GM12878 (cell line): ENCODE measurements around the gene CEP83. TPM values are rescaled to one million over a fixed set of nuclear protein-coding genes. Genes with fewer than 3 reads are reported as not detected.

ENCODE experiments used
- CHD2 ChIP-seq: IDR thresholded peaks from 2 replicates; pipeline ENCODE4 v1.6.1; 2011; ENCODE audit warnings: low read depth, low read length, improper control_type of control experiment, borderline replicate concordance
- MLLT1 ChIP-seq: fragments of 450-650 bp; IDR thresholded peaks from 2 replicates; pipeline ENCODE4 v1.6.1; 2016; ENCODE audit warnings: mild to moderate bottlenecking
- MYC ChIP-seq: IDR thresholded peaks from 2 replicates; pipeline ENCODE4 v1.6.1; 2011; ENCODE audit warnings: mild to moderate bottlenecking, low read length, moderate library complexity, inconsistent platforms; ENCODE audit not compliant: insufficient read depth, insufficient replicate concordance, insufficient read length, severe bottlenecking
- NR2C2 ChIP-seq: IDR thresholded peaks from 2 replicates; pipeline ENCODE4 v1.6.1; 2011; ENCODE audit warnings: borderline replicate concordance, low read depth; ENCODE audit not compliant: control insufficient read depth, insufficient read length
- REST ChIP-seq: IDR thresholded peaks from 2 replicates; pipeline ENCODE4 v1.6.1; 2012; ENCODE audit warnings: mild to moderate bottlenecking, low read depth, low read length
- SMAD1 ChIP-seq: fragments of 450-650 bp; IDR thresholded peaks from 2 replicates; pipeline ENCODE4 v1.6.1; 2018; ENCODE audit warnings: mild to moderate bottlenecking, low read depth; ENCODE audit not compliant: partially characterized antibody
- polyA plus RNA-seq, 11 experiments: library from polyadenylated mRNA; depleted of rRNA in 4 of 11; unstranded in 6 of 11; stranded (reverse) in 5 of 11; fragments of >200 nt; fragmentation: Nextera tagmentation in 4 of 11; fragmentation: Illumina TruSeq in 1 of 11; extraction: Ambion mirVana in 4 of 11; extraction: Trizol in 1 of 11; gene quantifications; 1 replicate in 1 of 11; 2 replicates in 10 of 11; pipeline versions ENCODE4 v1.2.1 to v1.2.3, GENCODE V29; 2011 to 2016; ENCODE audit warnings: inconsistent platforms in 2 of 11, missing spikeins in 2 of 11, low read depth in 1 of 11
- total RNA-seq, 4 experiments: library from RNA; depleted of rRNA in 3 of 4; stranded (reverse); fragments of >200 nt in 3 of 4; fragmentation: Illumina TruSeq in 1 of 4; extraction: Trizol in 1 of 4; gene quantifications; 2 replicates each; pipeline versions ENCODE4 v1.2.1 to v1.2.3, GENCODE V29; 2013 to 2021

Gene CEP83
- total and polyA plus RNA-seq, 10 of the 15 experiments (the other 5 are each of a cell fraction or from before 2014, with no cell fraction given): 4.3 to 39.0 (median 22.5) TPM

- TF ChIP-seq MYC (no peak), SMAD1 (peak; percentile 46), NR2C2 (no peak), MLLT1 (peak; percentile 98), REST (no peak), CHD2 (no peak)
Observed at GRCh38 chr12:94262228-94263010, 197.2 kb downstream of the CEP83 start (continued).
